Hematopoietic multipotent progenitor cell treated with erythropoietin and hydrocortisone succinate and interleukin-3 and kit ligand, for 15 days (in vitro differentiated cells): Measurements from ENCODE around the gene SND1.
A peak's percentile ranks its signal among the peaks of the same experiment; 100 is the strongest.

Experiments
- DNase-seq: peaks from one replicate; pipeline ENCODE4 v3.0.0-alpha.2; 2015; ENCODE audit warnings: low spot score

SND1 gene

GRCh38 chr7:127996253-127997071, 344.5 kb downstream of the SND1 start:
- DNase-seq: no peak

- DNase-seq: no peak
Measured at GRCh38 chr7:127997226-127997922, 345.4 kb downstream of the SND1 start.

- no peak for DNase-seq
Measured at GRCh38 chr7:127998671-127999070, 346.7 kb downstream of the SND1 start.

GRCh38 chr7:128000048-128000447, 348.1 kb downstream of the SND1 start:
- DNase-seq: no peak

GRCh38 chr7:128000854-128001265, 348.9 kb downstream of the SND1 start:
- DNase-seq: no peak

- no peak for DNase-seq
Measured at GRCh38 chr7:128003167-128003566, 351.2 kb downstream of the SND1 start.

GRCh38 chr7:128003787-128004186, 351.8 kb downstream of the SND1 start:
- no peak for DNase-seq

GRCh38 chr7:128004623-128005022, 352.6 kb downstream of the SND1 start:
- DNase-seq: no peak

- no peak for DNase-seq
Measured at GRCh38 chr7:128005117-128005516, 353.1 kb downstream of the SND1 start.

- no peak for DNase-seq
Measured at GRCh38 chr7:128005759-128006159, 353.8 kb downstream of the SND1 start.

GRCh38 chr7:128006550-128007302, 354.7 kb downstream of the SND1 start:
- DNase-seq: no peak

- no peak for DNase-seq
Measured at GRCh38 chr7:128007303-128007680, 355.3 kb downstream of the SND1 start.

GRCh38 chr7:128008141-128008540, 356.1 kb downstream of the SND1 start:
- no peak for DNase-seq

- DNase-seq: no peak
Measured at GRCh38 chr7:128008744-128009143, 356.8 kb downstream of the SND1 start.

- DNase-seq: peak; percentile 25
Measured at GRCh38 chr7:128010391-128011127, 358.6 kb downstream of the SND1 start.

GRCh38 chr7:128011131-128011661, 359.2 kb downstream of the SND1 start:
- DNase-seq: no peak

GRCh38 chr7:128014811-128015210, 362.8 kb downstream of the SND1 start:
- DNase-seq: no peak

GRCh38 chr7:128017460-128017859, 365.5 kb downstream of the SND1 start:
- DNase-seq: no peak

- no peak for DNase-seq
Measured at GRCh38 chr7:128017862-128018845, 366.2 kb downstream of the SND1 start.

- DNase-seq: no peak
Measured at GRCh38 chr7:128019288-128019687, 367.3 kb downstream of the SND1 start.

- DNase-seq: peak; percentile 44
Measured at GRCh38 chr7:128020159-128020558, 368.2 kb downstream of the SND1 start.
